K562 (cell line): Measurements from ENCODE around the gene GRIK2. TPM values are rescaled to one million over a fixed set of nuclear protein-coding genes. Genes with fewer than 3 reads are reported as not detected.

ENCODE experiments used
- ATAC-seq: fragments of 200-7000 bp; cut with Tn5 transposase; 3 replicates; pipeline ENCODE4 v1.9.1; 2020; ENCODE audit warnings: moderate library complexity
- BruUV-seq: library from RNA; stranded (reverse); fragments of 400-500 nt; replicated peaks from 2 replicates; lab custom pipeline; 2021; lab: Mats Ljungman, UMichigan
- CTCF ChIA-PET: fragments of 300-600 bp; formaldehyde crosslinking; extraction: SDS; loops from one replicate; lab custom pipeline; 2021; ENCODE audit warnings: low intra/inter-chr PET ratio; lab: Yijun Ruan, JAX
- POLR2A ChIA-PET: fragments of 300-600, 350-650 bp; sonication (Branson Sonifier 250); formaldehyde crosslinking; extraction: SDS; loops from one replicate; lab custom pipeline; 2021; ENCODE audit warnings: antibody characterized with exemption, inconsistent platforms; lab: Yijun Ruan, JAX
- DNase-seq, 4 experiments: peaks; one replicate each; pipeline versions ENCODE4 v3.0.0 to v3.0.0-alpha.2; 2011 to 2018; ENCODE audit warnings: low spot score in 3 of 4, mixed read lengths in 3 of 4; ENCODE audit errors: extremely low read depth in 1 of 4
- FAIRE-seq: peaks from 2 replicates; lab custom pipeline; 2011; peaks lifted over from hg19 to GRCh38; lab: Jason Lieb, UNC
- H2AFZ ChIP-seq: 2 replicates; pipeline ENCODE4 v1.6.0; 2011; ENCODE audit warnings: low read depth, low read length, control low read depth, inconsistent platforms
- H3K27ac ChIP-seq: fragments of 200-600 bp; 3 replicates; pipeline ENCODE4 v1.8.0; 2011; ENCODE audit warnings: low read depth, mild to moderate bottlenecking, control low read depth, inconsistent platforms, low read length, moderate library complexity, mixed read lengths; ENCODE audit errors: extremely low read depth
- H3K27me3 ChIP-seq, 2 experiments: fragments of 300-600 bp in 1 of 2; 2 replicates in 1 of 2; 3 replicates in 1 of 2; pipeline versions ENCODE4 v1.6.0 to v1.8.0; 2011; ENCODE audit warnings: inconsistent platforms in 2 of 2, low read length in 2 of 2, mild to moderate bottlenecking in 1 of 2, mixed read lengths in 1 of 2, moderate library complexity in 1 of 2; ENCODE audit not compliant: control insufficient read depth in 2 of 2, insufficient read depth in 2 of 2
- H3K36me3 ChIP-seq: fragments of 300-600 bp; 3 replicates; pipeline ENCODE4 v1.8.0; 2011; ENCODE audit warnings: mild to moderate bottlenecking, low read length, inconsistent platforms; ENCODE audit not compliant: control insufficient read depth, insufficient read depth
- H3K4me1 ChIP-seq, 2 experiments: fragments of 200-600 bp in 1 of 2; replicated peaks in 1 of 2; 2 replicates in 1 of 2; 3 replicates in 1 of 2; pipeline versions ENCODE4 v1.5.1 to v1.8.0; 2011; ENCODE audit warnings: inconsistent platforms in 2 of 2, low read length in 2 of 2, mild to moderate bottlenecking in 1 of 2, mixed read lengths in 1 of 2, moderate library complexity in 1 of 2; ENCODE audit not compliant: control insufficient read depth in 2 of 2, insufficient read depth in 2 of 2
- H3K4me2 ChIP-seq: 2 replicates; pipeline ENCODE4 v1.6.1; 2011; ENCODE audit warnings: low read length, control low read depth, inconsistent platforms, mixed read lengths; ENCODE audit not compliant: insufficient read depth
- H3K4me3 ChIP-seq: fragments of 200-600 bp; sonication (generic), shearing (Covaris generic); 2 replicates; pipeline ENCODE4 v1.5.1; 2016; ENCODE audit warnings: control low read depth, inconsistent platforms
- H3K79me2 ChIP-seq: fragments of 200-600 bp; 3 replicates; pipeline ENCODE4 v1.8.0; 2011; ENCODE audit warnings: low read length, inconsistent platforms; ENCODE audit not compliant: control insufficient read depth, insufficient read depth
- H3K9ac ChIP-seq, 2 experiments: 2 replicates each; pipeline versions ENCODE4 v1.6.0 to v1.6.1; 2011; ENCODE audit warnings: low read depth in 2 of 2, low read length in 2 of 2, control low read depth in 1 of 2, inconsistent platforms in 1 of 2, mild to moderate bottlenecking in 1 of 2, mixed read lengths in 1 of 2; ENCODE audit not compliant: insufficient read depth in 1 of 2
- H3K9me1 ChIP-seq: one replicate; pipeline ENCODE4 v1.6.0; 2011; ENCODE audit warnings: inconsistent platforms, mild to moderate bottlenecking, low read length, moderate library complexity; ENCODE audit not compliant: control insufficient read depth, insufficient read depth
- H3K9me3 ChIP-seq: replicated peaks from 2 replicates; pipeline ENCODE4 v1.5.1; 2011; ENCODE audit warnings: low read depth, low read length, inconsistent platforms; ENCODE audit not compliant: control insufficient read depth, insufficient read depth
- H4K20me1 ChIP-seq: replicated peaks from 2 replicates; pipeline ENCODE4 v1.6.1; 2011; ENCODE audit warnings: low read length, inconsistent platforms, mixed read lengths; ENCODE audit not compliant: control insufficient read depth, insufficient read depth
- ATF2 ChIP-seq: sonication (generic); formaldehyde crosslinking; IDR thresholded peaks from 2 replicates; pipeline ENCODE4 v1.8.1; 2022; ENCODE audit warnings: missing genetic modification reagents
- CBFA2T2 ChIP-seq: fragments of 450-650 bp; conservative IDR thresholded peaks from 2 replicates; pipeline ENCODE4 v1.6.1; 2017; ENCODE audit warnings: mild to moderate bottlenecking
- GTF2F1 ChIP-seq: IDR thresholded peaks from 2 replicates; pipeline ENCODE4 v1.6.1; 2011; ENCODE audit warnings: low read depth, low read length, improper control_type of control experiment
- HDAC6 ChIP-seq: IDR thresholded peaks from 2 replicates; pipeline ENCODE4 v1.6.1; 2012; ENCODE audit warnings: low read depth, mild to moderate bottlenecking, control low read depth, inconsistent platforms, low read length, moderate library complexity
- JUN ChIP-seq, 2 experiments: sonication (generic) in 1 of 2; formaldehyde crosslinking in 1 of 2; IDR thresholded peaks; 2 replicates each; pipeline versions ENCODE4 v1.6.1 to v1.8.0; 2012 to 2022; ENCODE audit warnings: borderline replicate concordance in 2 of 2, mild to moderate bottlenecking in 2 of 2, improper control_type of control experiment in 1 of 2, low read depth in 1 of 2, low read length in 1 of 2, missing genetic modification reagents in 1 of 2
- JUND ChIP-seq, 2 experiments: IDR thresholded peaks; 2 replicates in 1 of 2; 3 replicates in 1 of 2; pipeline ENCODE4 v1.6.1; 2011; ENCODE audit warnings: borderline replicate concordance in 2 of 2, low read depth in 2 of 2, low read length in 2 of 2, improper control_type of control experiment in 1 of 2, missing biosample characterization in 1 of 2, missing genetic modification characterization in 1 of 2, missing genetic modification reagents in 1 of 2
- KLF16 ChIP-seq: IDR thresholded peaks from 2 replicates; pipeline ENCODE4 v1.6.1; 2016; ENCODE audit warnings: antibody characterized with exemption
- MBD1 ChIP-seq: fragments of 250-450 bp; sonication (Bioruptor Pico); IDR thresholded peaks from 2 replicates; pipeline ENCODE4 v1.8.0; 2022; ENCODE audit warnings: inconsistent platforms
- MLX ChIP-seq, 2 experiments: fragments of 450-650 bp in 1 of 2; sonication (generic) in 1 of 2; formaldehyde crosslinking; conservative IDR thresholded peaks; 2 replicates each; pipeline versions ENCODE4 v1.4.0 to v1.8.1; 2020 to 2022; ENCODE audit warnings: mild to moderate bottlenecking in 1 of 2, missing genetic modification reagents in 1 of 2
- MYC ChIP-seq, 2 experiments: fragments of 250-450 bp in 1 of 2; sonication (Bioruptor Pico) in 1 of 2; IDR thresholded peaks; 2 replicates each; pipeline versions ENCODE4 v1.5.1 to v1.6.1; 2012 to 2021; ENCODE audit warnings: low read depth in 2 of 2, borderline replicate concordance in 1 of 2, improper control_type of control experiment in 1 of 2, low read length in 1 of 2, mild to moderate bottlenecking in 1 of 2, moderate library complexity in 1 of 2
- NCOR1 ChIP-seq: fragments of 450-650 bp; IDR thresholded peaks from 2 replicates; pipeline ENCODE4 v1.6.1; 2016; ENCODE audit warnings: mild to moderate bottlenecking, moderate library complexity
- PRPF4 ChIP-seq: fragments of 200-400 bp; formaldehyde crosslinking; IDR thresholded peaks from one replicate; pipeline ENCODE4 v1.6.1; 2017; ENCODE audit warnings: low read length, low read depth, mild to moderate bottlenecking; ENCODE audit not compliant: insufficient read depth, poor library complexity, severe bottlenecking
- TCFL5 ChIP-seq: fragments of 250-450 bp; sonication (Bioruptor Pico); conservative IDR thresholded peaks from 2 replicates; pipeline ENCODE4 v1.6.1; 2021; ENCODE audit warnings: mild to moderate bottlenecking, moderate library complexity, matching md5 sums
- ZKSCAN8 ChIP-seq: fragments of 200-800 bp; sonication (Bioruptor generic); IDR thresholded peaks from 2 replicates; pipeline ENCODE4 v1.6.1; 2016; ENCODE audit warnings: missing genetic modification characterization, missing compliant biosample characterization
- ZNF212 ChIP-seq: fragments of 450-650 bp; formaldehyde crosslinking; IDR thresholded peaks from 2 replicates; pipeline ENCODE4 v1.4.0; 2020; ENCODE audit warnings: mild to moderate bottlenecking
- ZNF511 ChIP-seq: sonication (generic); formaldehyde crosslinking; IDR thresholded peaks from 2 replicates; pipeline ENCODE4 v1.8.0; 2022; ENCODE audit warnings: mild to moderate bottlenecking, missing genetic modification reagents
- ZNF644 ChIP-seq: fragments of 200-800 bp; sonication (Bioruptor generic); IDR thresholded peaks from 2 replicates; pipeline ENCODE4 v1.6.1; 2016; ENCODE audit warnings: low read depth, missing genetic modification characterization, missing compliant biosample characterization
- WGBS: fragments of 100-300 bp; shearing (Covaris generic); methylation state at CpG from one replicate; pipeline ENCODE4 v1.1.6; 2016; ENCODE audit warnings: low coverage, mixed read lengths; ENCODE audit not compliant: insufficient coverage; ENCODE audit errors: missing lambda C conversion rate; 5-methylcytosine and 5-hydroxymethylcytosine counted together
- in situ Hi-C: fragments of 300-500 bp; cut with MboI; formaldehyde crosslinking; loops from 4 replicates; pipeline ENCODE4 v1.15.0; 2018; ENCODE audit warnings: inconsistent platforms, mixed read lengths
- intact Hi-C: fragments of 100-400 bp; cut with micrococcal nuclease; formaldehyde crosslinking; loops from 2 replicates; pipeline ENCODE4 v1.14.2; 2022
- polyA plus RNA-seq, 8 experiments: library from polyadenylated mRNA; depleted of rRNA in 4 of 8; stranded (reverse) in 5 of 8; unstranded in 3 of 8; fragments of >200 nt; fragmentation: Nextera tagmentation in 2 of 8; fragmentation: Illumina TruSeq in 1 of 8; extraction: Ambion mirVana in 2 of 8; extraction: Trizol in 1 of 8; gene quantifications; 2 replicates each; pipeline versions ENCODE4 v1.2.1 to v1.2.3, GENCODE V29; 2011 to 2014; ENCODE audit warnings: inconsistent platforms in 1 of 8, missing spikeins in 1 of 8
- total RNA-seq, 7 experiments: library from RNA; depleted of rRNA in 6 of 7; stranded (reverse); fragments of >200 nt in 6 of 7; fragmentation: Illumina TruSeq in 2 of 7; extraction: Trizol in 2 of 7; gene quantifications; 2 replicates each; pipeline versions ENCODE4 v1.2.1 to v1.2.3, GENCODE V29; 2011 to 2021; ENCODE audit warnings: low replicate concordance in 1 of 7

GRIK2 gene
- total and polyA plus RNA-seq, 9 of the 15 experiments (the other 6 are each of a cell fraction or from before 2014, with no cell fraction given) = not detected

GRCh38 chr6:101909366-101909765 is 515.9 kb downstream of the GRIK2 start:
- no peak for DNase-seq
- Histone ChIP-seq H3K4me3 (no peak overlapping the region), H3K27ac (no peak overlapping the region), H3K4me2 (no peak overlapping the region), H3K4me1 (no peaks in the 10 kb centered on the region), H3K27me3 (no peaks in the 10 kb centered on the region), H4K20me1 (no peaks in the 10 kb centered on the region), H3K36me3 (no peaks in the 10 kb centered on the region), H2AFZ (no peak overlapping the region), H3K79me2 (no peaks in the 10 kb centered on the region), H3K9me1 (no peaks in the 10 kb centered on the region), H3K9ac (no peak overlapping the region), H3K9me3 (no peaks in the 10 kb centered on the region)
- WGBS = 0% methylated on average over 1 of the region's 1 CpG
- TF ChIP-seq CBFA2T2 = no peak
- no peak for TF ChIP-seq JUND (IDR thresholded peaks at IDR 0.05; ENCODE audit: borderline replicate concordance, low read depth, low read length)
- TF ChIP-seq JUND (tag; IDR thresholded peaks at IDR 0.05; ENCODE audit: borderline replicate concordance, low read depth, low read length) = no peak
- TF ChIP-seq KLF16 = no peak
- no peak for TF ChIP-seq MLX (CRISPR knock-in tag; conservative IDR thresholded peaks at IDR 0.05)
- TF ChIP-seq TCFL5 (CRISPR knock-in tag) = no peak
- TF ChIP-seq ZKSCAN8 (CRISPR knock-in tag) = no peak
- no peak for TF ChIP-seq NCOR1
- TF ChIP-seq MYC (IDR thresholded peaks at IDR 0.05; ENCODE audit: low read depth, low read length) = no peak
- TF ChIP-seq MYC (CRISPR knock-in tag; IDR thresholded peaks at IDR 0.05; ENCODE audit: borderline replicate concordance, low read depth) = no peak
- TF ChIP-seq JUN (IDR thresholded peaks at IDR 0.05; ENCODE audit: borderline replicate concordance, low read depth, low read length) = no peak
- TF ChIP-seq JUN (CRISPR knock-in tag; IDR thresholded peaks at IDR 0.05; ENCODE audit: borderline replicate concordance) = no peak
- TF ChIP-seq PRPF4 = no peak
- TF ChIP-seq ZNF212 (CRISPR knock-in tag) = no peak
- TF ChIP-seq ZNF644 (tag) = no peak
- no peak for TF ChIP-seq MBD1 (CRISPR knock-in tag)
- no peak for TF ChIP-seq HDAC6
- no peak for TF ChIP-seq GTF2F1
- TF ChIP-seq ATF2 (CRISPR knock-in tag) = no peak
- no peak for TF ChIP-seq ZNF511 (CRISPR knock-in tag)
- ATAC-seq = no peak
- in situ Hi-C loops (no loop called here), intact Hi-C loops (loop anchor here (10.0 kb wide), 1 partner anchor 725 kb away; no protein-coding TSS in a partner anchor)
- no peak for FAIRE-seq
- CTCF ChIA-PET = no interaction called here
- BruUV-seq = no TSS peak
- POLR2A ChIA-PET = no interaction called here
